PFSK-1 (cell line): ENCODE measurements around the gene DYNLL1.

Experiments used
- POLR2AphosphoS5 ChIP-seq: IDR thresholded peaks from 2 replicates; pipeline ENCODE4 v1.6.1; 2012; ENCODE audit warnings: low read depth, mild to moderate bottlenecking, control low read depth, low read length, moderate library complexity
- TAF1 ChIP-seq: IDR thresholded peaks from 2 replicates; pipeline ENCODE4 v1.6.1; 2012; ENCODE audit warnings: low read length, control low read depth, borderline replicate concordance; ENCODE audit not compliant: insufficient read depth

DNA sequence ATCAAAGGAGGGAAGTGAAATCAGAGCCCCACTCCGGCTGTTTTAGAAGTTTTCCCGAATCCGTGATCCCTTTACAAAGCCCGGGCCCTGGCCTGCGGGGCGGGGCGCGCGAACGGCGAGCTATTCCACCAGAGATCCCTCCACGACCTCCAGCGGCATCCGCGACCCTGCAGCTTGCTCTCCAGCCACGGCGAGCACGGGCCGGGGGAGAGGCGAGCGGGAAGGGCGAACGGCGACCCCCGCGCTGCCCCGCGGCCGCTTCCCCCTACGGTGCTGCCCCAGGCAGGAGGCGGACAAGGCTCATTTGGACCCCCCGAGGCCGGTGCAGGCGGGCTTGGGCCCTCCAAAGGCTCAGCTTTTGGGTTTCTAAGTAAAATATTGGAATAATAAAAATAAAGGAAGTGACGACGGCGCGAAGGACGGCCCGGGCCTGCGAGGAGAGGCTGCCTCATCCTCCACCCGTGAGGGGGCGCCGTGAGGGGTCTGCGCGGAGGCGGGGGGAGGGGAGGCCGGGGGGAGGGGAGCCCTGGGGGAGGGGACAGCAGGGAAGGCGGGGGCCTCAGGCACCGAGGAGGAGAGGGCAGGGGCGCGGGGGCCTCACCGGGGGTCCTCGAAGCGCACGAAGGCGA lies 27.0 kb upstream of the DYNLL1 start:
- TF ChIP-seq POLR2AphosphoS5 = no peak
- no peak for TF ChIP-seq TAF1
